HCT116 (cell line): ENCODE data around the gene SLC39A12. TPM values are rescaled to one million over a fixed set of nuclear protein-coding genes. Genes with fewer than 3 reads are reported as not detected.

Source experiments
- ATAC-seq: fragments of 200-7000 bp; cut with Tn5 transposase; 2 replicates; pipeline ENCODE4 v1.9.1; 2020; ENCODE audit warnings: mild to moderate bottlenecking, moderate library complexity
- BruUV-seq: library from RNA; stranded (reverse); fragments of 400-500 nt; replicated peaks from 2 replicates; lab custom pipeline; 2021; lab: Mats Ljungman, UMichigan
- CTCF ChIA-PET: fragments of 300-600 bp; sonication (Branson Sonifier 250); formaldehyde crosslinking; loops from one replicate; lab custom pipeline; 2021; ENCODE audit warnings: antibody characterized with exemption; lab: Charles Lee
- POLR2A ChIA-PET: fragments of 300-600, 350-600 bp; sonication (Branson Sonifier 250); formaldehyde crosslinking; loops from one replicate; lab custom pipeline; 2021; ENCODE audit warnings: antibody characterized with exemption; lab: Charles Lee
- RAD21 ChIA-PET, 2 experiments: fragments of 300-600 bp; sonication (Branson Sonifier 250); formaldehyde crosslinking; loops; one replicate each; lab custom pipeline; 2023; ENCODE audit warnings: low total read pairs in 2 of 2; ENCODE audit not compliant: uncharacterized antibody in 2 of 2, unreplicated experiment in 2 of 2, low non-redundant PET in 1 of 2; lab: Charles Lee
- DNase-seq: peaks from one replicate; pipeline ENCODE4 v3.0.0-alpha.2; 2010; ENCODE audit warnings: low read depth, low spot score
- H2AFZ ChIP-seq: fragments of 200-600 bp; shearing (Covaris generic), sonication (generic); 2 replicates; pipeline ENCODE4 v1.6.1; 2017; ENCODE audit warnings: low read depth, mixed run types, mixed read lengths, antibody characterized with exemption, low read length; ENCODE audit not compliant: poor library complexity, severe bottlenecking
- H3K27ac ChIP-seq: 2 replicates; pipeline ENCODE4 v1.5.1; 2012; ENCODE audit warnings: low read depth, low read length
- H3K27me3 ChIP-seq: fragments of 200-600 bp; sonication (generic); 2 replicates; pipeline ENCODE4 v1.6.1; 2016; ENCODE audit warnings: mixed run types, low read length, mixed read lengths; ENCODE audit not compliant: insufficient read depth
- H3K36me3 ChIP-seq, 2 experiments: fragments of 200-500 bp in 1 of 2; fragments of 200-600 bp in 1 of 2; sonication (Bioruptor generic) in 1 of 2; sonication (generic) in 1 of 2; 2 replicates each; pipeline versions ENCODE4 v1.5.1 to v1.6.1; 2014 to 2016; ENCODE audit warnings: low read length in 2 of 2, inconsistent platforms in 1 of 2, mixed read lengths in 1 of 2, mixed run types in 1 of 2; ENCODE audit not compliant: insufficient read depth in 2 of 2, control insufficient read depth in 1 of 2
- H3K4me1 ChIP-seq, 2 experiments: fragments of 200-600 bp in 1 of 2; sonication (generic) in 1 of 2; 2 replicates each; pipeline versions ENCODE4 v1.5.1 to v1.6.1; 2012 to 2017; ENCODE audit warnings: low read length in 2 of 2, inconsistent platforms in 1 of 2, mild to moderate bottlenecking in 1 of 2, mixed read lengths in 1 of 2, mixed run types in 1 of 2, moderate library complexity in 1 of 2; ENCODE audit not compliant: insufficient read depth in 2 of 2, control insufficient read depth in 1 of 2
- H3K4me2 ChIP-seq: fragments of 200-600 bp; sonication (generic); 2 replicates; pipeline ENCODE4 v1.6.1; 2017; ENCODE audit warnings: mixed run types, low read length, mixed read lengths
- H3K4me3 ChIP-seq, 2 experiments: fragments of 200-600 bp in 1 of 2; sonication (generic) in 1 of 2; replicated peaks in 1 of 2; 2 replicates each; pipeline ENCODE4 v1.5.1; 2011 to 2016; ENCODE audit warnings: low read length in 2 of 2, control low read depth in 1 of 2, low read depth in 1 of 2, mild to moderate bottlenecking in 1 of 2, mixed read lengths in 1 of 2, mixed run types in 1 of 2
- H3K79me2 ChIP-seq: fragments of 200-600 bp; sonication (generic); 2 replicates; pipeline ENCODE4 v1.6.1; 2017; ENCODE audit warnings: mild to moderate bottlenecking, mixed run types, low read length, moderate library complexity, mixed read lengths; ENCODE audit not compliant: insufficient read depth
- H3K9ac ChIP-seq: fragments of 200-600 bp; sonication (generic); 2 replicates; pipeline ENCODE4 v1.6.1; 2016; ENCODE audit warnings: low read length, mixed read lengths
- H3K9me2 ChIP-seq: fragments of 200-600 bp; sonication (generic), shearing (Covaris generic); 2 replicates; pipeline ENCODE4 v1.6.1; 2017; ENCODE audit warnings: mixed run types, mild to moderate bottlenecking, moderate library complexity; ENCODE audit not compliant: insufficient read depth
- H3K9me3 ChIP-seq, 2 experiments: fragments of 200-500 bp in 1 of 2; fragments of 200-600 bp in 1 of 2; sonication (Bioruptor generic) in 1 of 2; sonication (generic) in 1 of 2; 2 replicates each; pipeline ENCODE4 v1.6.1; 2014 to 2017; ENCODE audit warnings: low read length in 2 of 2, mixed read lengths in 2 of 2, inconsistent platforms in 1 of 2, low read depth in 1 of 2, mild to moderate bottlenecking in 1 of 2, mixed run types in 1 of 2, moderate library complexity in 1 of 2; ENCODE audit not compliant: control insufficient read depth in 1 of 2, insufficient read depth in 1 of 2
- H4K20me1 ChIP-seq: fragments of 200-600 bp; sonication (generic), shearing (Covaris generic); 2 replicates; pipeline ENCODE4 v1.6.1; 2017; ENCODE audit warnings: mixed run types, mild to moderate bottlenecking, moderate library complexity; ENCODE audit not compliant: insufficient read depth
- CBX3 ChIP-seq: IDR thresholded peaks from 2 replicates; pipeline ENCODE4 v1.6.1; 2012; ENCODE audit warnings: low read depth
- CEBPB ChIP-seq: IDR thresholded peaks from 2 replicates; pipeline ENCODE4 v1.6.1; 2012; ENCODE audit warnings: low read depth
- ELF1 ChIP-seq: IDR thresholded peaks from 2 replicates; pipeline ENCODE4 v1.6.1; 2012; ENCODE audit warnings: low read depth, borderline replicate concordance
- EZH2 ChIP-seq: fragments of 200-600 bp; sonication (generic); IDR thresholded peaks from 2 replicates; pipeline ENCODE4 v1.6.1; 2017; ENCODE audit warnings: antibody characterized with exemption, mixed run types
- FOSL1 ChIP-seq: IDR thresholded peaks from 2 replicates; pipeline ENCODE4 v1.6.1; 2012; ENCODE audit warnings: low read depth
- POLR2A ChIP-seq: IDR thresholded peaks from 2 replicates; pipeline ENCODE4 v1.7.0; 2011; ENCODE audit warnings: borderline replicate concordance; ENCODE audit not compliant: insufficient read depth, insufficient read length; ENCODE audit errors: extremely low read depth
- POLR2AphosphoS5 ChIP-seq: IDR thresholded peaks from 2 replicates; pipeline ENCODE4 v1.6.1; 2011; ENCODE audit warnings: mild to moderate bottlenecking, low read depth, low read length, moderate library complexity
- RAD21 ChIP-seq: IDR thresholded peaks from 2 replicates; pipeline ENCODE4 v1.6.1; 2012; ENCODE audit warnings: low read depth, mild to moderate bottlenecking
- SP1 ChIP-seq: IDR thresholded peaks from 2 replicates; pipeline ENCODE4 v1.6.1; 2012; ENCODE audit warnings: low read depth
- TCF7L2 ChIP-seq: IDR thresholded peaks from 2 replicates; pipeline ENCODE4 v1.7.0; 2011; ENCODE audit warnings: borderline replicate concordance, inconsistent platforms; ENCODE audit not compliant: insufficient read depth, insufficient read length; ENCODE audit errors: extremely low read depth
- ZFX ChIP-seq: fragments of 450-650 bp; IDR thresholded peaks from 2 replicates; pipeline ENCODE4 v1.6.1; 2017
- ZNF274 ChIP-seq: fragments of 200-500 bp; sonication (Bioruptor generic); IDR thresholded peaks from 2 replicates; pipeline ENCODE4 v1.6.1; 2014; ENCODE audit warnings: mild to moderate bottlenecking, low read depth, low read length, inconsistent platforms
- intact Hi-C: fragments of 100-400 bp; cut with micrococcal nuclease; formaldehyde crosslinking; loops from 2 replicates; pipeline ENCODE4 v1.10.0; 2022
- total RNA-seq: library from RNA; stranded (reverse); gene quantifications from one replicate; pipeline ENCODE4 v1.2.1, GENCODE V29; 2021; ENCODE audit not compliant: unreplicated experiment
- TF ChIP-seq, protein P1 (sequence below): IDR thresholded peaks from 2 replicates; pipeline ENCODE4 v1.6.1; 2012
- TF ChIP-seq, protein P2 (sequence below): IDR thresholded peaks from 2 replicates; pipeline ENCODE4 v1.6.1; 2012
- TF ChIP-seq, protein P3 (sequence below): IDR thresholded peaks from 2 replicates; pipeline ENCODE4 v1.6.1; 2011; ENCODE audit warnings: mild to moderate bottlenecking, low read length, moderate library complexity; ENCODE audit not compliant: insufficient replicate concordance; ENCODE audit errors: extremely low read depth
- TF ChIP-seq, protein P4 (sequence below), 3 experiments: fragments of 200-600 bp in 1 of 3; sonication (generic) in 1 of 3; IDR thresholded peaks in 2 of 3; conservative IDR thresholded peaks in 1 of 3; 2 replicates each; pipeline ENCODE4 v1.5.1; 2012 to 2017; ENCODE audit warnings: low read depth in 2 of 3, low read length in 2 of 3, antibody characterized with exemption in 1 of 3, borderline replicate concordance in 1 of 3, control low read depth in 1 of 3, mild to moderate bottlenecking in 1 of 3, mixed read lengths in 1 of 3, mixed run types in 1 of 3, moderate library complexity in 1 of 3; ENCODE audit not compliant: insufficient read depth in 1 of 3
- TF ChIP-seq, protein P5 (sequence below): IDR thresholded peaks from 2 replicates; pipeline ENCODE4 v1.6.1; 2012; ENCODE audit warnings: low read depth

The SLC39A12 gene
- total RNA-seq, 1 experiment from 2014 or later: not detected

DNA sequence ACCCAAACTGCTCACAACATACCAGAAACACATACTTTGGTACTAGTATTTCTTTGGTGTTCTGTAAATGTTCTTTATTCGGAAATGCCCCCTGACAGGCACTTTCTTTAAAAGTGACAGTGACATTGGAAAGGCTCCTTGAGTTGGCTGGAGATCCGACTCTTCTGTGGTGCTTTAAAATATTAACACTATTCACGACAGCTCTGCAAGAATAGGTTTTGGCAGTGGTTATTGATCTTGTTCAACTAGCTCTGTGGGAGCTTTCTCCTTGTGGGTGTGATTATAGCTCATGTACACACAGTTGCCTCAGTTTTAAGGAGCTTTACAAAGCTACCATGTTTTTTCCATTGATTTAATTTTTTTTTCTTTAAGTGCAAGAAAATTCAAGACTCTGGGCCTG is 30.3 kb upstream of the SLC39A12 start:
- BruUV-seq: no TSS peak
- no peaks in the 10 kb centered on the region for H3K4me1 ChIP-seq
- ChIA-PET CTCF (interaction anchor here (1.8 kb wide), 1 partner anchor 11 kb away, joined by 4 read pairs; no protein-coding TSS in a partner anchor), POLR2A (no interaction called here), RAD21 (no interaction called here)
- H3K9me2 ChIP-seq: 0 out of 2 replicates have a peak, but pooled peaks cover under 1% of the 10 kb centered on the region
- DNase-seq (no peak), ATAC-seq (no peak)
- no peak overlapping the region for H3K27ac ChIP-seq
- no peak overlapping the region for H3K9ac ChIP-seq
- H2AFZ ChIP-seq: no peak overlapping the region
- no peaks in the 10 kb centered on the region for H3K36me3 ChIP-seq
- TF ChIP-seq TCF7L2 (no peak), POLR2AphosphoS5 (no peak), EZH2 (no peak), SP1 (no peak), CBX3 (no peak), POLR2A (no peak), CEBPB (no peak), ZNF274 (no peak), FOSL1 (no peak), ZFX (no peak), ELF1 (no peak), RAD21 (no peak)
- TF ChIP-seq, protein P1, sequence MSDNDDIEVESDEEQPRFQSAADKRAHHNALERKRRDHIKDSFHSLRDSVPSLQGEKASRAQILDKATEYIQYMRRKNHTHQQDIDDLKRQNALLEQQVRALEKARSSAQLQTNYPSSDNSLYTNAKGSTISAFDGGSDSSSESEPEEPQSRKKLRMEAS: no peak
- TF ChIP-seq, protein P2, sequence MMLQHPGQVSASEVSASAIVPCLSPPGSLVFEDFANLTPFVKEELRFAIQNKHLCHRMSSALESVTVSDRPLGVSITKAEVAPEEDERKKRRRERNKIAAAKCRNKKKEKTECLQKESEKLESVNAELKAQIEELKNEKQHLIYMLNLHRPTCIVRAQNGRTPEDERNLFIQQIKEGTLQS: no peak
- TF ChIP-seq, protein P3, sequence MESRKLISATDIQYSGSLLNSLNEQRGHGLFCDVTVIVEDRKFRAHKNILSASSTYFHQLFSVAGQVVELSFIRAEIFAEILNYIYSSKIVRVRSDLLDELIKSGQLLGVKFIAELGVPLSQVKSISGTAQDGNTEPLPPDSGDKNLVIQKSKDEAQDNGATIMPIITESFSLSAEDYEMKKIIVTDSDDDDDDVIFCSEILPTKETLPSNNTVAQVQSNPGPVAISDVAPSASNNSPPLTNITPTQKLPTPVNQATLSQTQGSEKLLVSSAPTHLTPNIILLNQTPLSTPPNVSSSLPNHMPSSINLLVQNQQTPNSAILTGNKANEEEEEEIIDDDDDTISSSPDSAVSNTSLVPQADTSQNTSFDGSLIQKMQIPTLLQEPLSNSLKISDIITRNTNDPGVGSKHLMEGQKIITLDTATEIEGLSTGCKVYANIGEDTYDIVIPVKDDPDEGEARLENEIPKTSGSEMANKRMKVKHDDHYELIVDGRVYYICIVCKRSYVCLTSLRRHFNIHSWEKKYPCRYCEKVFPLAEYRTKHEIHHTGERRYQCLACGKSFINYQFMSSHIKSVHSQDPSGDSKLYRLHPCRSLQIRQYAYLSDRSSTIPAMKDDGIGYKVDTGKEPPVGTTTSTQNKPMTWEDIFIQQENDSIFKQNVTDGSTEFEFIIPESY: no peak
- TF ChIP-seq, protein P4, sequence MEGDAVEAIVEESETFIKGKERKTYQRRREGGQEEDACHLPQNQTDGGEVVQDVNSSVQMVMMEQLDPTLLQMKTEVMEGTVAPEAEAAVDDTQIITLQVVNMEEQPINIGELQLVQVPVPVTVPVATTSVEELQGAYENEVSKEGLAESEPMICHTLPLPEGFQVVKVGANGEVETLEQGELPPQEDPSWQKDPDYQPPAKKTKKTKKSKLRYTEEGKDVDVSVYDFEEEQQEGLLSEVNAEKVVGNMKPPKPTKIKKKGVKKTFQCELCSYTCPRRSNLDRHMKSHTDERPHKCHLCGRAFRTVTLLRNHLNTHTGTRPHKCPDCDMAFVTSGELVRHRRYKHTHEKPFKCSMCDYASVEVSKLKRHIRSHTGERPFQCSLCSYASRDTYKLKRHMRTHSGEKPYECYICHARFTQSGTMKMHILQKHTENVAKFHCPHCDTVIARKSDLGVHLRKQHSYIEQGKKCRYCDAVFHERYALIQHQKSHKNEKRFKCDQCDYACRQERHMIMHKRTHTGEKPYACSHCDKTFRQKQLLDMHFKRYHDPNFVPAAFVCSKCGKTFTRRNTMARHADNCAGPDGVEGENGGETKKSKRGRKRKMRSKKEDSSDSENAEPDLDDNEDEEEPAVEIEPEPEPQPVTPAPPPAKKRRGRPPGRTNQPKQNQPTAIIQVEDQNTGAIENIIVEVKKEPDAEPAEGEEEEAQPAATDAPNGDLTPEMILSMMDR (IDR thresholded peaks at IDR 0.05 in 2 of 3, conservative IDR thresholded peaks at IDR 0.05 in 1 of 3; ENCODE audit: borderline replicate concordance in 1 of 3, insufficient read depth in 1 of 3, low read depth in 2 of 3, low read length in 2 of 3): no peak
- TF ChIP-seq, protein P5, sequence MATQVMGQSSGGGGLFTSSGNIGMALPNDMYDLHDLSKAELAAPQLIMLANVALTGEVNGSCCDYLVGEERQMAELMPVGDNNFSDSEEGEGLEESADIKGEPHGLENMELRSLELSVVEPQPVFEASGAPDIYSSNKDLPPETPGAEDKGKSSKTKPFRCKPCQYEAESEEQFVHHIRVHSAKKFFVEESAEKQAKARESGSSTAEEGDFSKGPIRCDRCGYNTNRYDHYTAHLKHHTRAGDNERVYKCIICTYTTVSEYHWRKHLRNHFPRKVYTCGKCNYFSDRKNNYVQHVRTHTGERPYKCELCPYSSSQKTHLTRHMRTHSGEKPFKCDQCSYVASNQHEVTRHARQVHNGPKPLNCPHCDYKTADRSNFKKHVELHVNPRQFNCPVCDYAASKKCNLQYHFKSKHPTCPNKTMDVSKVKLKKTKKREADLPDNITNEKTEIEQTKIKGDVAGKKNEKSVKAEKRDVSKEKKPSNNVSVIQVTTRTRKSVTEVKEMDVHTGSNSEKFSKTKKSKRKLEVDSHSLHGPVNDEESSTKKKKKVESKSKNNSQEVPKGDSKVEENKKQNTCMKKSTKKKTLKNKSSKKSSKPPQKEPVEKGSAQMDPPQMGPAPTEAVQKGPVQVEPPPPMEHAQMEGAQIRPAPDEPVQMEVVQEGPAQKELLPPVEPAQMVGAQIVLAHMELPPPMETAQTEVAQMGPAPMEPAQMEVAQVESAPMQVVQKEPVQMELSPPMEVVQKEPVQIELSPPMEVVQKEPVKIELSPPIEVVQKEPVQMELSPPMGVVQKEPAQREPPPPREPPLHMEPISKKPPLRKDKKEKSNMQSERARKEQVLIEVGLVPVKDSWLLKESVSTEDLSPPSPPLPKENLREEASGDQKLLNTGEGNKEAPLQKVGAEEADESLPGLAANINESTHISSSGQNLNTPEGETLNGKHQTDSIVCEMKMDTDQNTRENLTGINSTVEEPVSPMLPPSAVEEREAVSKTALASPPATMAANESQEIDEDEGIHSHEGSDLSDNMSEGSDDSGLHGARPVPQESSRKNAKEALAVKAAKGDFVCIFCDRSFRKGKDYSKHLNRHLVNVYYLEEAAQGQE: no peak
- no peaks in the 10 kb centered on the region for H3K9me3 ChIP-seq
- H4K20me1 ChIP-seq: no peaks in the 10 kb centered on the region
- intact Hi-C loops: no loop called here
- H3K4me2 ChIP-seq: no peak overlapping the region
- no peaks in the 10 kb centered on the region for H3K27me3 ChIP-seq
- H3K4me3 ChIP-seq: no peak overlapping the region
- no peaks in the 10 kb centered on the region for H3K79me2 ChIP-seq
